Measurements from ENCODE around the gene CLSTN3.

CLSTN3 gene

DNA sequence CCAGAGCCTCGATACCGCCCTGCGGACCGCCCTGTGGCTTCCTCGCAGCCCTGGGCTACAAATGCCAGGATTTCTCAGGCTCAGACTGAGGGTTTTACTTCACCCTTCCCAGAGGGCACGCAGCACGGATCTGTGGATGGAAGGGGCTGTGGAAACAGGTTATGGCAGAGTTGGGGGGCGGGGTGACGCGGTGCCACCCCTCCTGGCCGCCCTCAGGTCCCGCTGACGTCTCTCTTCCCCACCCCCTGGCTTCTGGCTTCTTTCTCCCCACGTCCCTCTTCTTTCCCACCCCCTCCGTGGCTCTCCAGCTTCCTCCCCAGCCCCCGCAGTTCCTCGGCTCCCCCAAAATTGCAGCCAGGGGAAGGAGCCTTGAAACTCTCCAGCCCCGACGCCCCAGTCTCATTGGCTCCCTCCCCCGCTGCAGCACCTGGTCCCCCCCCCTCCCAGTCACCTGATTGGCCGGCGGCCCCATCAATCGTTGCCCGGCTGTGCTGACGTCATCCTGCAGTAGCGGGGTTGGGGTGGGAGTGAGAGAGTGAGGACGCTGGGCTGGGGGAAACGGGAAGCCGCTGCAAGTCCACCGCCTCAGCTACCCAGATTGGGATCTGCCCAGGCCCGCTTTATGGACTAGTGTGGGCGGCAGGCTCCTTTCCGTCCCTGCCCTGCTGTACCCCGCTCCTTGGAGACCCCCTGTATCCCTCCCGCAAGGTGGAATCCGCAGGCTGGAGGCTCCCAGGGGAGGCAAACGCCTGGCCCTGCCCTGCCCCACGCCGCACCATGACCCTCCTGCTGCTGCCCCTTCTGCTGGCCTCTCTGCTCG is at the start of gene CLSTN3:
Gene CLSTN3, plus strand, starts transcription at position 500 of the 820 bp plus-strand sequence. Its CDS starts 278 bp downstream, at position 778.
- Mint-ChIP-seq H3K36me3 (ENCODE audit: low read depth) (peaks cover 18% of the 10 kb centered on the region), H3K27me3 (ENCODE audit: low read depth) (peaks cover 9% of the 10 kb centered on the region), H3K4me1 (peaks cover 33% of the 10 kb centered on the region), H3K9me3 (no peaks in the 10 kb centered on the region), H3K4me3 (peak within 1 kb of the TSS; percentile 90 to 99 (median 91)), H3K27ac (peak within 1 kb of the TSS; percentile 59 to 86 (median 82))
- TF ChIP-seq, protein P1, sequence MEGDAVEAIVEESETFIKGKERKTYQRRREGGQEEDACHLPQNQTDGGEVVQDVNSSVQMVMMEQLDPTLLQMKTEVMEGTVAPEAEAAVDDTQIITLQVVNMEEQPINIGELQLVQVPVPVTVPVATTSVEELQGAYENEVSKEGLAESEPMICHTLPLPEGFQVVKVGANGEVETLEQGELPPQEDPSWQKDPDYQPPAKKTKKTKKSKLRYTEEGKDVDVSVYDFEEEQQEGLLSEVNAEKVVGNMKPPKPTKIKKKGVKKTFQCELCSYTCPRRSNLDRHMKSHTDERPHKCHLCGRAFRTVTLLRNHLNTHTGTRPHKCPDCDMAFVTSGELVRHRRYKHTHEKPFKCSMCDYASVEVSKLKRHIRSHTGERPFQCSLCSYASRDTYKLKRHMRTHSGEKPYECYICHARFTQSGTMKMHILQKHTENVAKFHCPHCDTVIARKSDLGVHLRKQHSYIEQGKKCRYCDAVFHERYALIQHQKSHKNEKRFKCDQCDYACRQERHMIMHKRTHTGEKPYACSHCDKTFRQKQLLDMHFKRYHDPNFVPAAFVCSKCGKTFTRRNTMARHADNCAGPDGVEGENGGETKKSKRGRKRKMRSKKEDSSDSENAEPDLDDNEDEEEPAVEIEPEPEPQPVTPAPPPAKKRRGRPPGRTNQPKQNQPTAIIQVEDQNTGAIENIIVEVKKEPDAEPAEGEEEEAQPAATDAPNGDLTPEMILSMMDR (IDR thresholded peaks at IDR 0.05; ENCODE audit: unreplicated experiment in 3 of 3), result no peak

DNA sequence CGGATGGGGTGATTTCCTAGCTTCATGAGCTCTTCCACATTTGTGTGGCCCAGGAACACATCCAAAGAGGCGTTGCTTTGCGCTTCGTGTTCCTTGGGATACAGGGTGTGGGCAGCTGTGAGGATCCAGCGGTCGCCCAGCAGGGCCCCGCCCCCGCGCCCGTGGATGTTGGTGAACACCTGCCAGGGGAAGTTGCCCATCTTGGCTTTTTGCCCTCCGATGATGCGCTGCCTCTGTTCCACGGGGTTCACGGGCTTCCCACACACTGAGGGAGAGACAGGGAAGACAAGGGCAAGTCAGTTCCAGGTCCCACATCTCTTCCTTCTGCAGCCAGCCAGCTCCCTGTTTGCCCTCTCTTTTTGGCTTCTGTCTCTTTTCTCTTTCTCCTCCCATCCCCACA is 49.1 kb upstream of the CLSTN3 start:
- H3K4me3 Mint-ChIP-seq, result no peak overlapping the region
- peaks cover 3% of the 10 kb centered on the region for H3K27me3 Mint-ChIP-seq (ENCODE audit: low read depth)
- no peaks in the 10 kb centered on the region for H3K4me1 Mint-ChIP-seq
- TF ChIP-seq, protein P1 (IDR thresholded peaks at IDR 0.05; ENCODE audit: unreplicated experiment in 3 of 3), result no peak
- H3K36me3 Mint-ChIP-seq (ENCODE audit: low read depth), result peaks cover 11% of the 10 kb centered on the region
- H3K9me3 Mint-ChIP-seq, result peaks cover 4% of the 10 kb centered on the region
- no peak overlapping the region for H3K27ac Mint-ChIP-seq

DNA sequence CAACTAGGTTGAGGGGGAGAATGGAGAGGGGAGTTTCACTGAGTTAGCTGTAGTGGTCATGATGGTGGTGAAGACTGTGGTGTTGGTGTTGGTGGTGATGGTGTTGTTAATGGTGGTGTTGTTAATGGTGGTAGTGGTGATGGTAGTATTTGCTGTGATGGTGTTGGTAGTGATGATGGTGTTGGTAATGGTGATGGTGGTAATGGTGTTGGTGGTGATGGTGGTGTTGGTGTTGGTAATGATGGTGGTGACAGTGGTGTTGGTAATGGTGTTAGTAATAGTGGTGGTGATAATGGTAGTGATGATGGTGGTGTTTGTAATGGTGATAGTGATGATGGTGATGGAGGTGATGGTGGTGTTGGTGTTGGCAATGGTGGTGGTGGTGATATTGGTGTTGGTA is 47.0 kb upstream of the CLSTN3 start:
- Mint-ChIP-seq H3K4me1 (no peaks in the 10 kb centered on the region), H3K27me3 (ENCODE audit: low read depth) (no peaks in the 10 kb centered on the region), H3K36me3 (ENCODE audit: low read depth) (peaks cover 11% of the 10 kb centered on the region), H3K27ac (no peak overlapping the region), H3K9me3 (peaks cover 4% of the 10 kb centered on the region), H3K4me3 (no peak overlapping the region)
- TF ChIP-seq, protein P1 (IDR thresholded peaks at IDR 0.05; ENCODE audit: unreplicated experiment in 3 of 3), result no peak

DNA sequence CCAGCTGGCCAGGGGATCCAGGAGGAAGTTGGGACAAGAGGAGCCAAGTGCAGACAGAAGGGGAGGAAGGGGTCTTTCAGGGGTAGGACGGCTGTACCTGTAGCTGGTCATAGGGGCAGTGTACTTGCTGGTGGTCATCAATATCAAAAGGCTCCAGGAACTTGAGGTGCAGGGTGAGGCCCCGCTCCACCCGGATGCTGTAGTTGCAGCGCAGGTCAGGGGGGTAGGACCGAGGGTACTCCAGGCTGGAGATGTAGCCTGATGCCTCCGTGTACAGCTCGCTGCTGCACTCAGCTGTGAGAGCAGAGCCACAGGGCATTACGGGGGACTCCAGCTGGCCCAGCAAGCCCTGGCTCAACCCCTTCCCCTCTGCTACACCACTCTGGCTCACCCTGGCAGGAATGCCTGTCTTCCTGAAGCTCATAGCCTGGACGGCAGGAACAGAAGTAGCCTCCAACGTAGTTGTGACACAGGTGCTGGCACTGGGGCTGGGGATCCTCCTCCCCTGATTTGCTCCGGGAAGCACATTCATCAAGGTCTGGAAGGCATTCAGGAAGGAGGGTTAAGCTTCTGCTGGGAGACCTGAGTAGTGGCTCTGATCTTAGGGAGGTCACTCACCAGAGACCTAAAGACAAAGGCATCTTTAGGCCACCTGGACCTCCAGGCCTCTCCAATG is 40.8 kb upstream of the CLSTN3 start:
- Mint-ChIP-seq H3K4me1 (peaks cover 14% of the 10 kb centered on the region), H3K4me3 (no peak overlapping the region), H3K36me3 (ENCODE audit: low read depth) (no peaks in the 10 kb centered on the region), H3K9me3 (no peaks in the 10 kb centered on the region), H3K27ac (no peak overlapping the region), H3K27me3 (ENCODE audit: low read depth) (peaks cover 3% of the 10 kb centered on the region)
- TF ChIP-seq, protein P1 (IDR thresholded peaks at IDR 0.05; ENCODE audit: unreplicated experiment in 3 of 3), result no peak

DNA sequence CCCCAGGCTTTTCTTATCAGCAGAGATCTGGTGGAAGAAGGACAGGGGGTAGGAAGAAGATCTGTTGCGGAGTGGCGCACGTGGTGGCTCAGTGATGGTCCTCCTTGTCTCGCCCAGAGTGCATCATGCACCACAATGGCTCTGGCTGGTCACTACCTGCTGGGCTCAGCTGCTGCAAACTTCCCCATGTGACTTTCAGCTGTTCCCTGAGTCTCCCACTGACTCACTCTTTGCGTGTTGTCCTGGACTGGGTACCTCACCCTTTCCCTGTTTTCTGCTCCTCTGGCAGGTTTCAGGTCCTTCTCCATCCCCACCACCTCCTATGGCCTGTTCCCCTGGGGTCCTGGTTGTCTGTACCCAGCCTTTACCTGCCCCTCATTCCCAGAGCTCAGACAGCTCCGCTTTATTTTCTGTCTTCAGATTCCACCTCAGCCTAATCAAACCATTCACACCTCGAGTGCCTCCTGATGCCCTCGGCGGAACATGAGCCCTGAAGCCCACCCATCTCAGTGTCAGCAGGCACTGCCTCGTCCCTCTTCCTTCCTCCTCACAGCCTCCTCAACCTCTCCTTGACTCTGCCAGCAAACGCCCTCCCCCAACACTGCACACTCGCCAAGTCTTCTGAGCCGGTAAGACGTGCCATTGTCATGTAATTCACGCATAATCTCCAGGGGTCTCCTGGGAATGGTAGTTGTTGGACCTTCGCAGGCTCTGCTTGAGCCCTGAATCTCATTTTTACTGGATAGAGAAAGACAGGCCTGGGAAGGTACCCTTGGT is 39.8 kb upstream of the CLSTN3 start:
- Mint-ChIP-seq H3K9me3 (no peaks in the 10 kb centered on the region), H3K4me1 (peaks cover 14% of the 10 kb centered on the region), H3K36me3 (ENCODE audit: low read depth) (no peaks in the 10 kb centered on the region), H3K4me3 (peak overlapping the region in 1 of 3 experiments; percentile 7), H3K27me3 (ENCODE audit: low read depth) (peaks cover 3% of the 10 kb centered on the region), H3K27ac (no peak overlapping the region)
- TF ChIP-seq, protein P1 (IDR thresholded peaks at IDR 0.05; ENCODE audit: unreplicated experiment in 3 of 3), result no peak
